GM03348 (cell line): Measurements from ENCODE around the gene HPGDS.

Experiments used
- DNase-seq: peaks from one replicate; pipeline ENCODE4 v3.0.0; 2012; ENCODE audit warnings: low spot score

Gene HPGDS

GRCh38 chr4:94253036-94253435 is 89.6 kb downstream of the HPGDS start:
- DNase-seq, result no peak

- no peak for DNase-seq
Measured at GRCh38 chr4:94251094-94251493, 91.5 kb downstream of the HPGDS start.
